WTC11 (cell line): ENCODE measurements around the gene FAM200B. TPM values are rescaled to one million over a fixed set of nuclear protein-coding genes. Genes with fewer than 3 reads are reported as not detected.

Experiments used
- AR ChIP-seq: fragments of 250-450 bp; sonication (Bioruptor Pico); IDR thresholded peaks from 2 replicates; pipeline ENCODE4 v1.9.0; 2021; ENCODE audit warnings: mild to moderate bottlenecking
- CBFB ChIP-seq: sonication (generic); formaldehyde crosslinking; IDR thresholded peaks from 2 replicates; pipeline ENCODE4 v1.8.1; 2022; ENCODE audit warnings: mild to moderate bottlenecking, low read depth, missing genetic modification reagents
- CDX4 ChIP-seq: fragments of 250-450 bp; sonication (Bioruptor Pico); IDR thresholded peaks from 2 replicates; pipeline ENCODE4 v1.9.0; 2021; ENCODE audit warnings: moderate library complexity, mild to moderate bottlenecking, inconsistent platforms, borderline replicate concordance
- CREB1 ChIP-seq: sonication (generic); formaldehyde crosslinking; IDR thresholded peaks from 2 replicates; pipeline ENCODE4 v1.8.0; 2023; ENCODE audit warnings: mild to moderate bottlenecking, missing genetic modification reagents
- E2F1 ChIP-seq: sonication (generic); formaldehyde crosslinking; IDR thresholded peaks from 2 replicates; pipeline ENCODE4 v1.8.0; 2022; ENCODE audit warnings: mild to moderate bottlenecking, missing genetic modification reagents
- ERG ChIP-seq: fragments of 250-450 bp; sonication (Bioruptor Pico); IDR thresholded peaks from 2 replicates; pipeline ENCODE4 v1.8.0; 2021; ENCODE audit warnings: mild to moderate bottlenecking
- ESRRA ChIP-seq: sonication (generic); formaldehyde crosslinking; IDR thresholded peaks from 2 replicates; pipeline ENCODE4 v1.8.1; 2022; ENCODE audit warnings: mild to moderate bottlenecking, missing genetic modification reagents, borderline replicate concordance
- ETV6 ChIP-seq: sonication (generic); formaldehyde crosslinking; IDR thresholded peaks from 2 replicates; pipeline ENCODE4 v1.8.1; 2022; ENCODE audit warnings: mild to moderate bottlenecking, missing genetic modification reagents
- FOXJ3 ChIP-seq: sonication (generic); formaldehyde crosslinking; IDR thresholded peaks from 2 replicates; pipeline ENCODE4 v1.9.0; 2021; ENCODE audit warnings: missing genetic modification reagents, mild to moderate bottlenecking, borderline replicate concordance
- GRHL2 ChIP-seq: fragments of 250-450 bp; sonication (Bioruptor Pico); IDR thresholded peaks from 2 replicates; pipeline ENCODE4 v1.8.0; 2022; ENCODE audit warnings: mild to moderate bottlenecking, moderate library complexity; ENCODE audit not compliant: insufficient replicate concordance, severe bottlenecking
- KAT7 ChIP-seq: sonication (generic); formaldehyde crosslinking; IDR thresholded peaks from 2 replicates; pipeline ENCODE4 v1.8.1; 2023; ENCODE audit warnings: missing genetic modification reagents, mild to moderate bottlenecking, borderline replicate concordance
- NFE2L1 ChIP-seq: sonication (generic); formaldehyde crosslinking; IDR thresholded peaks from 2 replicates; pipeline ENCODE4 v1.8.1; 2023; ENCODE audit warnings: missing genetic modification reagents
- NFYB ChIP-seq: sonication (generic); formaldehyde crosslinking; conservative IDR thresholded peaks from 2 replicates; pipeline ENCODE4 v1.8.0; 2022; ENCODE audit warnings: low read depth, missing genetic modification reagents
- SMAD3 ChIP-seq: sonication (generic); formaldehyde crosslinking; IDR thresholded peaks from 2 replicates; pipeline ENCODE4 v1.8.0; 2022; ENCODE audit warnings: missing genetic modification reagents, mild to moderate bottlenecking, borderline replicate concordance
- STAT6 ChIP-seq: sonication (generic); formaldehyde crosslinking; conservative IDR thresholded peaks from 2 replicates; pipeline ENCODE4 v1.8.1; 2023; ENCODE audit warnings: mild to moderate bottlenecking, low read depth, missing genetic modification reagents, moderate library complexity
- TEAD4 ChIP-seq: sonication (generic); formaldehyde crosslinking; IDR thresholded peaks from 2 replicates; pipeline ENCODE4 v1.8.0; 2022; ENCODE audit warnings: mild to moderate bottlenecking, missing genetic modification reagents
- USF1 ChIP-seq: sonication (generic); formaldehyde crosslinking; IDR thresholded peaks from 2 replicates; pipeline ENCODE4 v1.8.0; 2022; ENCODE audit warnings: mild to moderate bottlenecking, missing genetic modification reagents
- ZBTB21 ChIP-seq: sonication (generic); formaldehyde crosslinking; IDR thresholded peaks from 2 replicates; pipeline ENCODE4 v1.8.1; 2023; ENCODE audit warnings: mild to moderate bottlenecking, missing genetic modification reagents, borderline replicate concordance
- ZBTB43 ChIP-seq: sonication (generic); formaldehyde crosslinking; IDR thresholded peaks from 2 replicates; pipeline ENCODE4 v1.8.1; 2023; ENCODE audit warnings: mild to moderate bottlenecking, missing genetic modification reagents
- ZNF138 ChIP-seq: sonication (generic); formaldehyde crosslinking; conservative IDR thresholded peaks from 2 replicates; pipeline ENCODE4 v1.8.1; 2022; ENCODE audit warnings: mild to moderate bottlenecking, moderate library complexity, missing genetic modification reagents
- ZNF219 ChIP-seq: sonication (generic); formaldehyde crosslinking; IDR thresholded peaks from 2 replicates; pipeline ENCODE4 v1.8.0; 2023; ENCODE audit warnings: missing genetic modification reagents, mild to moderate bottlenecking, borderline replicate concordance
- ZNF263 ChIP-seq: sonication (generic); formaldehyde crosslinking; IDR thresholded peaks from 2 replicates; pipeline ENCODE4 v1.8.1; 2022; ENCODE audit warnings: low read depth, mild to moderate bottlenecking, moderate library complexity, missing genetic modification reagents
- ZNF396 ChIP-seq: fragments of 250-450 bp; sonication (Bioruptor Pico); IDR thresholded peaks from 2 replicates; pipeline ENCODE4 v1.8.0; 2021; ENCODE audit warnings: mild to moderate bottlenecking, moderate library complexity, borderline replicate concordance
- ZNF423 ChIP-seq: fragments of 250-450 bp; sonication (Bioruptor Pico); IDR thresholded peaks from 2 replicates; pipeline ENCODE4 v2.1.2; 2022; ENCODE audit warnings: mild to moderate bottlenecking, moderate library complexity
- ZNF425 ChIP-seq: fragments of 250-450 bp; sonication (Bioruptor Pico); conservative IDR thresholded peaks from 2 replicates; pipeline ENCODE4 v1.9.0; 2021; ENCODE audit warnings: mild to moderate bottlenecking
- total RNA-seq: library from RNA; stranded (reverse); gene quantifications from 3 replicates; pipeline ENCODE4 v1.2.3, GENCODE V29; 2021

Gene FAM200B
- total RNA-seq, 1 experiment from 2014 or later = 28.4 TPM

GRCh38 chr4:15654593-15655222, 26.9 kb upstream of the FAM200B start (continued):
- TF ChIP-seq GRHL2 (CRISPR knock-in tag) = no peak
- TF ChIP-seq ZNF423 = 0 out of 2 replicates have a peak, but pooled peaks have one; percentile 22
- no peak for TF ChIP-seq SMAD3 (CRISPR knock-in tag)
- TF ChIP-seq NFYB = 0 out of 2 replicates have a peak, but pooled peaks have one; percentile 7
- 0 out of 2 replicates have a peak, but pooled peaks have one; percentile 73 for TF ChIP-seq KAT7 (CRISPR knock-in tag)
- TF ChIP-seq ETV6 (CRISPR knock-in tag) = no peak
- no peak for TF ChIP-seq ZNF396 (CRISPR knock-in tag)
- no peak for TF ChIP-seq E2F1 (CRISPR knock-in tag)
- no peak for TF ChIP-seq ZNF219
- TF ChIP-seq ESRRA = peak; percentile 61; the same call in 1 of the 2 replicates
- no peak for TF ChIP-seq ZBTB43 (CRISPR knock-in tag)
- TF ChIP-seq ZNF138 (CRISPR knock-in tag) = no peak
- TF ChIP-seq ZBTB21 (CRISPR knock-in tag) = no peak
- TF ChIP-seq CDX4 (CRISPR knock-in tag) = no peak
- TF ChIP-seq ERG (CRISPR knock-in tag) = no peak
- TF ChIP-seq ZNF263 (CRISPR knock-in tag) = no peak
- TF ChIP-seq CREB1 (CRISPR knock-in tag) = no peak
- TF ChIP-seq FOXJ3 (CRISPR knock-in tag) = no peak
- TF ChIP-seq TEAD4 (CRISPR knock-in tag) = no peak
- no peak for TF ChIP-seq NFE2L1
- no peak for TF ChIP-seq ZNF425 (CRISPR knock-in tag)
- TF ChIP-seq STAT6 (CRISPR knock-in tag) = no peak
- TF ChIP-seq USF1 (CRISPR knock-in tag) = no peak
- TF ChIP-seq AR (CRISPR knock-in tag) = no peak
- TF ChIP-seq CBFB = no peak
